Measurements from ENCODE around the gene CD300LF. TPM values are rescaled to one million over a fixed set of nuclear protein-coding genes. Genes with fewer than 3 reads are reported as not detected.

CD300LF gene
- total and polyA plus RNA-seq, 3 experiments from 2014 or later = not detected

DNA sequence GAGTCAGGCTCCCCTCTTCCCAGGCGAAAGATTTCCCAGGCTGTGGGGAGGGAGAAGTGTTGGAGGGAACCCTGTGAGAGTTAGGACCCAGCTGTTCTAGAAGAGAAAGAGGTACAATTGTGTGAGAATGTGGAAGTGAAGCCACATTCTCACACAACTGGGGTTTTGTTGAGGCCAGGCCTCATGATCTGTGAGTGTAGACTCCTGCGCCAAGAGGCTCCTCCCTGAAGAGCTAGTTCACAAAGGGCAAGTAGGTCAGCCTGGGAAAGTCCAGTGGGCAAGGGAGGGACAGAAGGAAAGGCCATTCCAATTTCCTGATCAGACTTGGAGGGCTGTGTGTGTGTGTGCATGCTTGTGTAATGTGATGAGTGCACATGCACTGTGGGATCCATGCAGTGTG, 15.2 kb downstream of the CD300LF start:
- no peaks in the 10 kb centered on the region for H3K9me3 ChIP-seq (ENCODE audit: low read length)
- Mint-ChIP-seq H3K27me3 (peaks cover 3 to 34% of the 10 kb centered on the region in 2 donors), H3K4me1 (no peaks in the 10 kb centered on the region), H3K27ac (no peak overlapping the region), H3K36me3 (no peaks in the 10 kb centered on the region), H3K9me3 (no peaks in the 10 kb centered on the region), H3K4me3 (no peak overlapping the region)
- no peak for DNase-seq
- no peaks in the 10 kb centered on the region for H3K27me3 ChIP-seq (ENCODE audit: insufficient read depth, low read length, poor library complexity, severe bottlenecking)
- no peak overlapping the region for H3K27ac ChIP-seq (ENCODE audit: low read depth, low read length)
- no peak overlapping the region for H3K4me3 ChIP-seq (ENCODE audit: low read length)
- no peaks in the 10 kb centered on the region for H3K36me3 ChIP-seq (ENCODE audit: insufficient read depth, low read length)
- no peaks in the 10 kb centered on the region for H3K4me1 ChIP-seq (ENCODE audit: insufficient read depth, low read length)
- ChIA-PET POLR2A (interaction anchor here (0.5 to 0.6 kb wide), 2 partner anchors 43 to 56 kb away, joined by 4 to 5 read pairs; no protein-coding TSS in a partner anchor), CTCF (interaction anchor here (1.6 kb wide), 1 partner anchor 41 kb away, joined by 3 read pairs; no protein-coding TSS in a partner anchor)

DNA sequence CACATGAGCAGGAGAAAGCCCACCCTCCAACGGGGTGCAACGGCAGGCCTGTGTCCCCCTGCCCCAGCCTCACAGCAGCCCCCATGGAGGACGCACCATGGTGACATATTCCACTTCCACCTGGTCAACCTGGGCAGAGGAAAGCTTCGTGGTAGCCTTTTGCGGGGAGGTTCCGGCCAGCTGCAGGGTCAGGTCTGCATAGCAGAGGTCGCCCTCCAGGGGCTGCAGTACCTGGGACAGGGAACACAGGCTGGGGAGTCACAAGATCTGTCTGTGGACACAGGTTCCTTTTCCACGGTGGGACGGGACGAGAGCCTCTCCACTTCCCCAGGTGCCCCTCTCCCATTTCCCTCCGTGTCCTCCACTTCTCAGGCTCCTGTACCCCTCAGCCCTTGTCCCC, 17.1 kb downstream of the CD300LF start:
- POLR2A ChIA-PET = no interaction called here
- H3K27me3 ChIP-seq (ENCODE audit: insufficient read depth, low read length, poor library complexity, severe bottlenecking) = no peaks in the 10 kb centered on the region

DNA sequence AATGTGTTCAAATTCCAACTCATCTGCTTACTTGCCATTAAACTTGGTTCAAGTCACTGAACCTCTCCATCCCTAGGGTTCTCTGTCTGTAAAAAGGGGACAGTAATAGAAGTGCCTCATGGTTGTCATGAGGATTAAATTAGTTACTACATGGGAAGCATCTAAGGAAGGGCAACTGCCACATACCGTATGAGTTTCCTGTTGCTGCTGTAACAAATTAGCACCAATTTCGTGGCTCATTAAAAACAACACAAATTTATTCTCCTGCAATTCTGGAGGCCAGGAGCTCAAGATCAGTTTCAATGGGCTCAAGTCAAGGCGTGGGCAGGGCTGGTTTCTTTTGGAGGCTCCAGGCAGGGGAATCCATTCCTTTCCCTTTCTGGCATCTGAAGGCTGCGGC, 18.6 kb downstream of the CD300LF start:
- Histone ChIP-seq H3K36me3 (ENCODE audit: insufficient read depth, low read length) (no peaks in the 10 kb centered on the region), H3K4me1 (ENCODE audit: insufficient read depth, low read length) (no peaks in the 10 kb centered on the region), H3K27ac (ENCODE audit: low read depth, low read length) (no peak overlapping the region), H3K4me3 (ENCODE audit: low read length) (no peak overlapping the region), H3K27me3 (ENCODE audit: insufficient read depth, low read length, poor library complexity, severe bottlenecking) (no peaks in the 10 kb centered on the region), H3K9me3 (ENCODE audit: low read length) (no peaks in the 10 kb centered on the region)
- no peak for DNase-seq
- H3K9me3 Mint-ChIP-seq = no peaks in the 10 kb centered on the region
- H3K4me1 Mint-ChIP-seq = no peaks in the 10 kb centered on the region
- peaks cover 9 to 25% of the 10 kb centered on the region in 2 donors for H3K27me3 Mint-ChIP-seq
- no peak overlapping the region for H3K27ac Mint-ChIP-seq
- no peaks in the 10 kb centered on the region for H3K36me3 Mint-ChIP-seq
- ChIA-PET CTCF (no interaction called here), POLR2A (no interaction called here)
- H3K4me3 Mint-ChIP-seq = no peak overlapping the region

More for the DNA sequence above, 17.1 kb downstream of the CD300LF start:
- Histone ChIP-seq H3K4me3 (ENCODE audit: low read length) (no peak overlapping the region), H3K4me1 (ENCODE audit: insufficient read depth, low read length) (no peaks in the 10 kb centered on the region), H3K27ac (ENCODE audit: low read depth, low read length) (no peak overlapping the region), H3K9me3 (ENCODE audit: low read length) (no peaks in the 10 kb centered on the region), H3K36me3 (ENCODE audit: insufficient read depth, low read length) (no peaks in the 10 kb centered on the region)
- H3K4me1 Mint-ChIP-seq = no peaks in the 10 kb centered on the region
- DNase-seq = no peak
- no peaks in the 10 kb centered on the region for H3K36me3 Mint-ChIP-seq
- peak overlapping the region in 1 of 8 donors; percentile 50 for H3K27ac Mint-ChIP-seq
- H3K4me3 Mint-ChIP-seq = no peak overlapping the region
- H3K9me3 Mint-ChIP-seq = no peaks in the 10 kb centered on the region
- CTCF ChIA-PET = no interaction called here
- H3K27me3 Mint-ChIP-seq = peaks cover 6 to 33% of the 10 kb centered on the region in 2 donors

DNA sequence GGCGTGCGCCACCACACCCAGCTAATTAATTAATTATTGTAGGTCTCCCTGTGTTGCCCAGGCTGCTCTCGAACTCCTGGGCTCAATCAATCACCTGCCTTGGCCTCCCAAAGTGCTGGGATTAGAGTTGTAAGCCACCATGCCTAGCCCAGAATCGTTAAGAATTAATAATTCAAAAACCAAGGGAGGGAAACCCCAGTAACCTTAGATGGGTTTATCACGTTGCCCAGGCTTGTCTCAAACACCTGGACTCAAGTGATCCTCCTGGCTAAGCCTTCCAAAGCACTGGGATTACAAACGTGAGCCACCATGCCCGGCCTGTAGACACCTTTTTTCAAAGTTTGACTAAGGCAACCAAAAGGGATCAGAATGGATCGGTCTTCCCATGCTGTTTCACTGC, 21.6 kb downstream of the CD300LF start:
- Mint-ChIP-seq H3K27me3 (peaks cover 7 to 18% of the 10 kb centered on the region in 2 donors), H3K9me3 (no peaks in the 10 kb centered on the region), H3K4me1 (no peaks in the 10 kb centered on the region), H3K4me3 (no peak overlapping the region), H3K36me3 (no peaks in the 10 kb centered on the region), H3K27ac (no peak overlapping the region)
- H3K27ac ChIP-seq (ENCODE audit: low read depth, low read length) = no peak overlapping the region
- DNase-seq = no peak
- H3K4me1 ChIP-seq (ENCODE audit: insufficient read depth, low read length) = no peaks in the 10 kb centered on the region
- no peaks in the 10 kb centered on the region for H3K36me3 ChIP-seq (ENCODE audit: insufficient read depth, low read length)
- H3K27me3 ChIP-seq (ENCODE audit: insufficient read depth, low read length, poor library complexity, severe bottlenecking) = no peaks in the 10 kb centered on the region
- ChIA-PET CTCF (interaction anchor here (1.2 to 3.2 kb wide), 3 partner anchors 13 to 46 kb away, joined by 3 to 14 read pairs (median 7); partner anchors contain the start of gene RAB37), POLR2A (no interaction called here)
- H3K9me3 ChIP-seq (ENCODE audit: low read length) = no peaks in the 10 kb centered on the region
- H3K4me3 ChIP-seq (ENCODE audit: low read length) = no peak overlapping the region

DNA sequence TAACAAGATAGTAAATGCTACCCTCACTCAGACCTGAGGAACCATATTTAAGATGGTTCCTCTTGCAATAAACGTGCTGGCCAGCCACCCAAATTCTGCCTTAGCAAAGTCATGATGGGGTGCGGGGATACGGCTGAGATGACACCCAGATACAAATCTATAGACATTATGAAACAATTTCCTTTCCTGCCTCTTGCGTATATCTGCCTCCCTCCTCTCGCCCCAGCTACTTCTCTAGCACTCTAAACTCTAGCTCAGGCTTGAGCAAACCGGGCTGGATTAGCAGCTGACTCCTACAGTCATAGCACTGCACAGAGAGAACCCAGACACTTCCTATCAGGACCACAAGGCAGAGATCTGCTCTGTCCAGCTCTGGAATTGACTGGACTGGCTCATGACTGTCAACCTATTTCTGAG, 22.3 kb downstream of the CD300LF start:
- H3K27ac ChIP-seq (ENCODE audit: low read depth, low read length) = no peak overlapping the region
- H3K27ac Mint-ChIP-seq = no peak overlapping the region
- no peaks in the 10 kb centered on the region for H3K9me3 Mint-ChIP-seq
- no peaks in the 10 kb centered on the region for H3K36me3 ChIP-seq (ENCODE audit: insufficient read depth, low read length)
- H3K27me3 ChIP-seq (ENCODE audit: insufficient read depth, low read length, poor library complexity, severe bottlenecking) = no peaks in the 10 kb centered on the region
- H3K4me1 Mint-ChIP-seq = no peaks in the 10 kb centered on the region
- H3K4me1 ChIP-seq (ENCODE audit: insufficient read depth, low read length) = no peaks in the 10 kb centered on the region
- no peak overlapping the region for H3K4me3 Mint-ChIP-seq
- no peaks in the 10 kb centered on the region for H3K36me3 Mint-ChIP-seq
- ChIA-PET CTCF (interaction anchor here (2.3 to 3.2 kb wide), 2 partner anchors 33 to 46 kb away, joined by 7 to 14 read pairs; partner anchors contain the start of gene RAB37), POLR2A (no interaction called here)
- H3K27me3 Mint-ChIP-seq = peaks cover 7 to 18% of the 10 kb centered on the region in 2 donors
- H3K4me3 ChIP-seq (ENCODE audit: low read length) = no peak overlapping the region
- no peak for DNase-seq
- H3K9me3 ChIP-seq (ENCODE audit: low read length) = no peaks in the 10 kb centered on the region

DNA sequence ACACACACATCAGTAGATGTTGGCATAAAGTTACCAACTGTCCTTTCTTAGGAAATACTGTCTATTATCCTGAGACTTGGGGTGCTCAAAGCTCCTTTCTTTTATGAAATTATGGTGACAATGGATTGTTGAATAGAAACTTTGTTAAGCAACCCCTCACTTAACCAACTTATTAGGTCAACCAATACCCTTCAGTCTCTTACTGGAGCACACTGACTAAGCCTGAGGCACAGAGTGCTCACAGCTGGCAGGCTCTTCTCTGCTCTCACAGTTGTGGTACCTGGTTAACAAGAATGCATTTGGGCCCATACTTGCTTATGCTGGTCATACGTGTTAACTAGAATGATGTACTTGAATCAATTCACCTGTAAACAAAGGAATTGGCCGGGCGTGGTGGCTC, 24.8 kb downstream of the CD300LF start:
- no peaks in the 10 kb centered on the region for H3K4me1 ChIP-seq (ENCODE audit: insufficient read depth, low read length)
- ChIA-PET POLR2A (no interaction called here), CTCF (no interaction called here)
- Mint-ChIP-seq H3K27ac (no peak overlapping the region), H3K4me3 (no peak overlapping the region), H3K36me3 (no peaks in the 10 kb centered on the region), H3K4me1 (no peaks in the 10 kb centered on the region), H3K9me3 (no peaks in the 10 kb centered on the region), H3K27me3 (peaks cover 7 to 14% of the 10 kb centered on the region in 2 donors)
- no peaks in the 10 kb centered on the region for H3K27me3 ChIP-seq (ENCODE audit: insufficient read depth, low read length, poor library complexity, severe bottlenecking)
- no peak overlapping the region for H3K4me3 ChIP-seq (ENCODE audit: low read length)
- H3K9me3 ChIP-seq (ENCODE audit: low read length) = no peaks in the 10 kb centered on the region
- H3K27ac ChIP-seq (ENCODE audit: low read depth, low read length) = no peak overlapping the region
- no peaks in the 10 kb centered on the region for H3K36me3 ChIP-seq (ENCODE audit: insufficient read depth, low read length)
- DNase-seq = no peak

DNA sequence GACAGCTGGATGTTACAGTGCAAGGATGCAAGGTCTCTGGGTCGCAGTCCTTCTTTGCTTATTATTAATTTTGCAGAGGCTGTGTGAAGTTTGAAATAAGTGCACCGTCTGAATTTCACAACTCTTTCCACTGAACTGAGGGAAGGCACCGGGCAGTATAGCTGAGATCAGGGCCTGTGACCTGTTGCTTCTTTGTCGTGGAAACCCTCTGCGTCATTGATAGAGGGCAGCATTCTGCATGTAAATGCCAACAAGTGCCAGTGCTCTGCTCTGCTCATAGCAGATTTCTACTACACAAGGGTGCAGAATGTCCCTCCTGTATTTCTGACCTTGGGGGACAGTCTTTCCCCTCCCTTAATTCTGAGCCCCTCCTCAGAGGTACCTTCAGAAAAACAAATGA, 26.0 kb downstream of the CD300LF start:
- H3K27me3 Mint-ChIP-seq = peaks cover 7 to 16% of the 10 kb centered on the region in 2 donors
- H3K27me3 ChIP-seq (ENCODE audit: insufficient read depth, low read length, poor library complexity, severe bottlenecking) = no peaks in the 10 kb centered on the region
- no peak for DNase-seq

DNA sequence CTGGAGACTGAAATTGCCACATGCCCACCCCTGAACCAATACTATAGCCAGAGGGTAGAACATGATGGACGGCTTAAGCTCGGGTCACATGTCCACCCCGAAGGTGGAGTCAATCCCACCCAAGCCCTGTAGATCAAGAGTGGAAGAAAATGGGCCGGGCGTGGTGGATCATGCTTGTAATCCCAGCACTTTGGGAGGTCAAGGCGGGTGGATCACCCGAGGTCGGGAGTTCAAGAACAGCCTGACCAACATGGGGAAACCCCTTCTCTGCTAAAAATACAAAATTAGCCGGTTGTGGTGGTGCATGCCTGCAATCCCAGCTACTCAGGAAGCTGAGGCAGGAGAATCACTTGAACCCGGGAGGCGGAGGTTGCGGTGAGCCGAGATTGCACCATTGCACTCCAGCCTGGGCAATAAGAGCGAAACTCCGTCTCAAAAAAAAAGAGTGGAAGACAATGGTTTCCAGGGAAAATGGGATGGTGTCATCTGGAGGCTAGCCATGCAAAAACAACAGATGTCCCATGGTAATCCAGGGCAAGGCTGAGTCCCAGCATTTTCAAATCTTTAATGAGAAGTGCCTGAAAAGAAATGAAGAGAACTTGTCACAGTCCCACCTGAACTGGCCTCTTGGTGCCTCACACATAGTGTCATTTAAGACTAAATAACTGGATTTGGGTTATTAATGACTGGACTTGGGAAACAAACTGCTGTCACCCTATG, 30.1 kb downstream of the CD300LF start:
- H3K27ac ChIP-seq (ENCODE audit: low read depth, low read length) = no peak overlapping the region
- Mint-ChIP-seq H3K4me1 (peaks cover 11 to 16% (median 12%) of the 10 kb centered on the region in 3 donors), H3K36me3 (peaks cover 0 to 1% (median 0%) of the 10 kb centered on the region in 3 donors), H3K27me3 (peaks cover 7 to 19% of the 10 kb centered on the region in 2 donors), H3K27ac (no peak overlapping the region), H3K9me3 (no peaks in the 10 kb centered on the region), H3K4me3 (no peak overlapping the region)
- CTCF ChIA-PET = interaction anchor here (1.3 kb wide), 1 partner anchor 25 kb away, joined by 3 read pairs; no protein-coding TSS in a partner anchor
- no peak overlapping the region for H3K4me3 ChIP-seq (ENCODE audit: low read length)
- peaks cover 10% of the 10 kb centered on the region for H3K4me1 ChIP-seq (ENCODE audit: insufficient read depth, low read length)
- H3K27me3 ChIP-seq (ENCODE audit: insufficient read depth, low read length, poor library complexity, severe bottlenecking) = no peaks in the 10 kb centered on the region
- H3K9me3 ChIP-seq (ENCODE audit: low read length) = no peaks in the 10 kb centered on the region
- no peaks in the 10 kb centered on the region for H3K36me3 ChIP-seq (ENCODE audit: insufficient read depth, low read length)
- POLR2A ChIA-PET = no interaction called here
- no peak for DNase-seq

More for the DNA sequence above, 26.0 kb downstream of the CD300LF start:
- Mint-ChIP-seq H3K27ac (no peak overlapping the region), H3K4me1 (no peaks in the 10 kb centered on the region), H3K36me3 (peaks cover 0 to 1% (median 0%) of the 10 kb centered on the region in 3 donors), H3K4me3 (peak overlapping the region in 1 of 7 donors; percentile 47), H3K9me3 (no peaks in the 10 kb centered on the region)
- Histone ChIP-seq H3K27ac (ENCODE audit: low read depth, low read length) (no peak overlapping the region), H3K9me3 (ENCODE audit: low read length) (no peaks in the 10 kb centered on the region), H3K4me3 (ENCODE audit: low read length) (no peak overlapping the region), H3K4me1 (ENCODE audit: insufficient read depth, low read length) (no peaks in the 10 kb centered on the region), H3K36me3 (ENCODE audit: insufficient read depth, low read length) (no peaks in the 10 kb centered on the region)
- ChIA-PET CTCF (interaction anchor here (0.8 to 1.8 kb wide), 5 partner anchors 11 to 105 kb away, joined by 3 to 7 read pairs (median 3); partner anchors contain the start of gene RAB37), POLR2A (no interaction called here)

Data from CD8-positive, alpha-beta memory T cell (primary cell).